Uterus (tissue), 4 donors: Measurements from ENCODE around the gene VSX1. TPM values are rescaled to one million over a fixed set of nuclear protein-coding genes. Genes with fewer than 3 reads are reported as not detected.

Source experiments
- DNase-seq, 2 donors: peaks; one replicate each; pipeline ENCODE4 v3.0.0-alpha.2; 2019 to 2020
- H3K27ac ChIP-seq, 2 donors: fragments of 200-600 bp; sonication (generic); 1 replicate in 1 of 2; 2 replicates in 1 of 2; pipeline ENCODE4 v1.5.1; 2016 to 2018
- H3K27me3 ChIP-seq, 2 donors: fragments of 200-600 bp; sonication (generic); one replicate each; pipeline ENCODE4 v1.5.1; 2018 to 2019; ENCODE audit warnings: control low read depth in 1 of 2
- H3K36me3 ChIP-seq, 2 donors: fragments of 200-600 bp; sonication (generic); one replicate each; pipeline ENCODE4 v1.5.1; 2019; ENCODE audit warnings: control low read depth in 1 of 2
- H3K4me1 ChIP-seq, 2 donors: fragments of 200-600 bp; sonication (generic); one replicate each; pipeline ENCODE4 v1.5.1; 2018 to 2019; ENCODE audit warnings: control low read depth in 1 of 2
- H3K4me3 ChIP-seq, 2 donors: fragments of 200-600 bp; sonication (generic); 1 replicate in 1 of 2; 2 replicates in 1 of 2; pipeline ENCODE4 v1.5.1; 2018 to 2019; ENCODE audit warnings: mild to moderate bottlenecking in 1 of 2
- H3K9me3 ChIP-seq, 2 donors: fragments of 200-600 bp; sonication (generic); one replicate each; pipeline ENCODE4 v1.5.1; 2019; ENCODE audit warnings: control low read depth in 1 of 2
- CTCF ChIP-seq, 4 experiments: fragments of 200-600 bp in 2 of 4; fragments of 450-650 bp in 2 of 4; sonication (generic) in 2 of 4; IDR thresholded peaks; one replicate each; pipeline ENCODE4 v1.5.1; 2016 to 2019; ENCODE audit warnings: antibody characterized with exemption in 4 of 4, mild to moderate bottlenecking in 2 of 4, moderate library complexity in 1 of 4
- POLR2A ChIP-seq, 2 donors: fragments of 450-650 bp; IDR thresholded peaks; one replicate each; pipeline ENCODE4 v1.6.1; 2016; ENCODE audit warnings: antibody characterized with exemption in 2 of 2, mild to moderate bottlenecking in 1 of 2, moderate library complexity in 1 of 2
- intact Hi-C: fragments of 100-400 bp; cut with DNase I; formaldehyde crosslinking; loops from one replicate; pipeline ENCODE4 v1.15.1; 2023; ENCODE audit warnings: low total_unique reads
- total RNA-seq, 4 donors: library from RNA; depleted of rRNA in 3 of 4; stranded (reverse); fragments of >200 nt in 3 of 4; gene quantifications; one replicate each; pipeline versions ENCODE4 v1.1.0 to v1.2.4, GENCODE V29; 2014 to 2023
- donor health status: DM: yes; HTN: yes; CAD: no.

The VSX1 gene
- total RNA-seq, 4 donors from 2014 or later: 0.18 TPM; not detected in 3

GRCh38 chr20:25117990-25118389 is 36.0 kb upstream of the VSX1 start:
- intact Hi-C loops: no loop called here
- no peak for TF ChIP-seq POLR2A (IDR thresholded peaks at IDR 0.05)
- no peak for TF ChIP-seq CTCF (IDR thresholded peaks at IDR 0.05)
- Histone ChIP-seq H3K27me3 (no peaks in the 10 kb centered on the region), H3K9me3 (no peaks in the 10 kb centered on the region), H3K4me1 (no peaks in the 10 kb centered on the region), H3K36me3 (no peaks in the 10 kb centered on the region), H3K4me3 (no peak overlapping the region), H3K27ac (no peak overlapping the region)
- DNase-seq: no peak

GRCh38 chr20:25116739-25117458 is 35.0 kb upstream of the VSX1 start:
- Histone ChIP-seq H3K4me3 (no peak overlapping the region), H3K36me3 (no peaks in the 10 kb centered on the region), H3K4me1 (no peaks in the 10 kb centered on the region), H3K27me3 (no peaks in the 10 kb centered on the region), H3K9me3 (no peaks in the 10 kb centered on the region), H3K27ac (no peak overlapping the region)
- no peak for DNase-seq
- TF ChIP-seq CTCF (IDR thresholded peaks at IDR 0.05) (no peak), POLR2A (IDR thresholded peaks at IDR 0.05) (no peak)
- intact Hi-C loops: no loop called here

- Histone ChIP-seq H3K36me3 (no peaks in the 10 kb centered on the region), H3K27me3 (no peaks in the 10 kb centered on the region), H3K27ac (no peak overlapping the region), H3K9me3 (no peaks in the 10 kb centered on the region), H3K4me1 (no peaks in the 10 kb centered on the region), H3K4me3 (no peak overlapping the region)
- intact Hi-C loops: no loop called here
- DNase-seq: no peak
- no peak for TF ChIP-seq POLR2A (IDR thresholded peaks at IDR 0.05)
- no peak for TF ChIP-seq CTCF (IDR thresholded peaks at IDR 0.05)
Measured at GRCh38 chr20:25103526-25103925, 21.6 kb upstream of the VSX1 start.

- TF ChIP-seq POLR2A (IDR thresholded peaks at IDR 0.05): no peak
- TF ChIP-seq CTCF (IDR thresholded peaks at IDR 0.05): no peak
- no peaks in the 10 kb centered on the region for H3K27me3 ChIP-seq
- intact Hi-C loops: no loop called here
Measured at GRCh38 chr20:25100914-25101313, 19.0 kb upstream of the VSX1 start.

GRCh38 chr20:25099601-25100140 is 17.7 kb upstream of the VSX1 start:
- Histone ChIP-seq H3K4me1 (no peaks in the 10 kb centered on the region), H3K27ac (no peak overlapping the region), H3K4me3 (no peak overlapping the region), H3K9me3 (no peaks in the 10 kb centered on the region), H3K36me3 (no peaks in the 10 kb centered on the region), H3K27me3 (no peaks in the 10 kb centered on the region)
- intact Hi-C loops: no loop called here
- TF ChIP-seq POLR2A (IDR thresholded peaks at IDR 0.05): no peak
- no peak for TF ChIP-seq CTCF (IDR thresholded peaks at IDR 0.05)
- no peak for DNase-seq

More at GRCh38 chr20:25100914-25101313, 19.0 kb upstream of the VSX1 start:
- no peaks in the 10 kb centered on the region for H3K36me3 ChIP-seq
- H3K9me3 ChIP-seq: no peaks in the 10 kb centered on the region
- no peak overlapping the region for H3K27ac ChIP-seq
- DNase-seq: no peak
- H3K4me1 ChIP-seq: no peaks in the 10 kb centered on the region
- H3K4me3 ChIP-seq: no peak overlapping the region
